Cerebellar cortex (tissue), 1 donor: ENCODE results near the gene SAYSD1.

Source experiments
- DNase-seq: peaks from one replicate; pipeline ENCODE4 v3.0.0-alpha.2; 2015; ENCODE audit warnings: low spot score

The SAYSD1 gene

DNA sequence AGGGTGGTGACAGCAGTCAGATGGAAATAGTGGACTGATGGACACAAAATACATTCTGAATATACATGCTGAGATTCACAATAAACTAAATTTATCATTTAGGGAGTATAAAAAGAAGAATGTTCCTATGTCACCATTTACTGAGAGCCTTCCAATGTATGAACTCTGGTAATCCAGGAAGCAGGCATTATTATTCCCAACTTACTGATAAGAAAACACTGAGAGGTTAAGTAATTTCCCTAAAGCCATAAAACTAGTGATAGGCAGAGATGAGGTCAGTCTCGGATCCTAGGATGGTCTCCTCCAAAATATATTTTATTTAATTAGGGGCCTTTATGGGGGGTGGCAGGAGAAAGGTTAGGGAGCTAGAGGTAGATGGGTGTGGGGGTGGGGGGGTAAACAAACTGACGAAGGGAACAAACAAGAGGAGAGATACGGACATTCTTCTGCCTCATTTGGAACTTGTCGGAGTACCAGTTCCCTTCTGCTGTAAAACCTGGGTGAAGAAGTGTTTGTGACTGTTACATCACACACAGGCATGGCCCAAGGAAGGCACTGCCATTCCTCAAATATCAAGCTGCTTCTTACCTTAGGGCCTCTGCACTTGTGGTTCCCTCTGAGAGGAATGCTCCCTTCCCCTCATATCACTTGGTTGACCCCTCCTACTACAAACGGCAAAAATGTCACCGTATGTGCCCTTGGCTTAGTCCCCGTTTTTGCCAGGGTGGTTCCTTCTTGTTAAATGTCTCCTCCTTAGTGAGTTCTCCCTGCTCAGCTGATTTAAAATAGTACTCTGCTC is 6.7 kb downstream of the SAYSD1 start:
- DNase-seq = no peak

DNA sequence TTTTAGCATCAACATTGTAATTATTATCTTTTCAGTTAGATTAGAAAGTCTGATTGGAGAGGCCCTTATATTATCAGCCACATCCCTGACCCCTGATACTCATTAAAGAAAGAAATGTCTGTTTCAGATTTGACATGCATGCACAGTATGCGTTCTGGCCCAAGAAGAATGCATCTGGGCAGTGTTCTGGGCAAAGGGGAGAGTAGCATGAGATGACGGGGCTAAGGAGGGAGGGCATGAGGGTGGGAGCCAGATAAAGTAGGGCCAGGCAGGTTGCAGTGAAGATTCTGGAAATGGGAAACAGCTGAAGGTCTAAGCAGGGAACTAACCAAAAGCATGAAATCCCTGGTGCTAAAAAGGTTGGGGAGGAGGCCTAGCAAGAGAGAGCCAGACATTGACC is 7.3 kb downstream of the SAYSD1 start:
- DNase-seq = no peak

GRCh38 chr6:39107034-39107433 is 8.0 kb downstream of the SAYSD1 start:
- no peak for DNase-seq

GRCh38 chr6:39104528-39104927 is 10.5 kb downstream of the SAYSD1 start:
- no peak for DNase-seq

- no peak for DNase-seq
Measured at GRCh38 chr6:39102821-39103136, 12.2 kb downstream of the SAYSD1 start.

- no peak for DNase-seq
Measured at GRCh38 chr6:39102071-39102820, 12.7 kb downstream of the SAYSD1 start.

DNA sequence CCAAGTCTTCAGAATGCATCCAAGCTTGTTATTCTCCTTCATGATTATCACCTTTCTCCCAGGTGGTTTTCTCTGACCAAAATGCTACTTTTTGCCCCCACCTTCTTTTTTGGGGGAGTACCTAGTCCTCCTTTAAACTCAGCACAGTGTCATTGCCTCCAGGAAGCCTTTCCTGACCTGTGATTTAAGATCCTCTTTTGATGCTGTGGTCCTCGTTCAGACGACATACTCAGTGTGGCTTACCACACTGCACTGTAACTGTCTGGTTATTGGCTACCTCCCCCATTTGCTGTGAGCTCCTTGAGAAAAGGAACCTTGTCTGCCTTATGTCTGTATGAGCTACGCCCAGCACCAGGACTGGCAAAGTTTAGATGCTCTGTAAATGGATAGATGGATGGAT is 14.6 kb downstream of the SAYSD1 start:
- DNase-seq = no peak

DNA sequence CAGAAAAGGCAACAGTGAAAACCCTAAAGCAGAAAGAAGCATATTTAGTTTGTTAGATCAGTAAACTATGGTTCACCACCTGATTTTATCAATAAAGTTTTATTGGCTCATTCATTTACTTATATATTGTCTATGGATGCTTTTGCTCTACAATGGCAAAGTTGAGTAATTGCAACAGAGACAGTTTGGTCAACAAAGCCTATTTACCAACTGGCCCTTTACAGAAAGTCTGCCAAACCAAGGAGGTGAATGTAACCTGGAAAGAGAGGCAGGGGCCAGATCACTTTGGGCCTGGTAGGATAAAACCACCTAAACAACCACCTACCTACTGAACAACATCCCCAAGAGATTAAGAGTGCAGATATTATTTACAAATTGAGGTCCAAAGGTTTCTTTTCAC is 19.4 kb downstream of the SAYSD1 start:
- DNase-seq = no peak

DNA sequence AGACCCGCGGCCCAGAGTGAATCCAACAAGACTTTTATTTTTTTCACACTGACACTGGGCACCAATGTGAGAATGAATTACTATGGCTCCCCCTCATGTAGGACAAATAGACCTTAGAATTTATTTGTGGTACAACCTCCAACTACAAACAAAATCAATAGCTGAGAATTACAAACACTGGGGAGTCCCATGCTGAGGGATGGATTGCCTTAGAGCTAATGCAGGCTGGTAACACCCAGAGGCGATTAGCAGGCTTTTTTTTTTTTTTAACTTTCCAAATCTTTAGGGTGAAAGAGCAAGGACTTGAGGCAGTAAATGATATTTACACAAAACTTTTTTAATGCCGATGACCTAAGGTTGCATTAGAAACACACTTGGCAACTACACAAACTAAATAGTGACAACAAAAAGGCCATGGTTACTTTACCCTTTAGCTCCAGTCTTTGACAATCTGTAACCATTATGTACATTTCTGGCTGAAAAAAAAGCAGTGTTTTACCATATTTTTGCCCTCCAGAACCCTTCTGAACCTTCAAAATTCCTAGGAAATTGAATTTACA is 21.8 kb downstream of the SAYSD1 start:
- no peak for DNase-seq

DNA sequence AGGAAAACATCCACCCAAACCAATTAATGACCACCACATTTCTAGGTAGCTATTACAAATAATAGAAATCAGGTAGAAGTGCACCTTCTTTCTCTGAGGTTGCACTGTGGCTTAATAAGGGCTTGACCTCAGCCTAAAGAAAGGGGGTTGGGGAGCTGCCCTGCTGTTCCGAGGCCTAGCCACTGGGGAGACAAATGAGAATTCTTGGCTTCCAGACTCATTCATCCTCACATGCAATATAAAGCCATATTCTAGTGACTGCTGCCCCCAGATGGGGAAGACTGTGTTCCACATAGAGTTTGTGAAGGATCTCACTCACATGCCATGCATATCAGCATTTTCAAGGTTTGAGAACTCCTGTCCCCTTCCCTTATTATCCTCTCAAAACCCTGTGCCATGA is 22.9 kb downstream of the SAYSD1 start:
- DNase-seq = no peak

GRCh38 chr6:39091220-39091619 is 23.8 kb downstream of the SAYSD1 start:
- DNase-seq = no peak

DNA sequence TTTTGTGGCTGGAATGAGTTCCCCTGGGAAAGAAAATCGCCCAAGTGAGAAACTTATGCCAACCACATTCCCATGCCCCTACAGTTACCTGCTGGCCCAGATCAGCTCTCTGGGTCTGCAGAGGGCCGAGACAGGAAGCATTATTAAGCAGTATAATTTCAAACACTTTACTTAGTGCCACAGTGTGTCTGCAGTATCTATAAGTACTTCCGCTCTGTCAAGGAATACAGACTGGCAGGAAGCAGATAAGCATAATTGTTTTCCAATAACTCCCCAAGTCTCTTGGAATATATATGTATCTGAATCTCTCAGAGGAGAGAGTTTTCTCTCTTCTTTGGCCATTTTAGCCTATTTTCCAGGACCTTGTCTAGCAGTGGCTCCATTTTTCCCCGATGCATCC is 24.9 kb downstream of the SAYSD1 start:
- DNase-seq = no peak

DNA sequence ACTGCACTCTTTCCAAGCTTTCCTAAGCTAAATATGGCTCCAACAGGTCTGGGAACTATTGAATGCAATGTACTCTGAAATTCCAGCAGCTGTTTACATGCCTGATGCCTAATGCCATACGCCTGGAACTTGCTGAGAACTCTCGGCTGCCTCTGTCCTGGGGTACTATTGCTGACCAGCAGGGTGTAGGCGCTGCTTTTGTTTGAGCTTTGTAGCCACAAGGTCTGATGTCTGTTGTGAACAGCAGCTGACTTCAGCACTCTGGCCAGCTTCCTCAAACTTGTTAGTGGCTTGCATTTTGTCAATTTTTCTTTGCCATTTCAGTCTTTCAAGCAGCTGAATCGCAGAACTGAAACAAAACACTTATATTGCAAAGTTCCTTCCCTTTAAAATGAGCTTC is 26.7 kb downstream of the SAYSD1 start:
- DNase-seq = peak; percentile 20

DNA sequence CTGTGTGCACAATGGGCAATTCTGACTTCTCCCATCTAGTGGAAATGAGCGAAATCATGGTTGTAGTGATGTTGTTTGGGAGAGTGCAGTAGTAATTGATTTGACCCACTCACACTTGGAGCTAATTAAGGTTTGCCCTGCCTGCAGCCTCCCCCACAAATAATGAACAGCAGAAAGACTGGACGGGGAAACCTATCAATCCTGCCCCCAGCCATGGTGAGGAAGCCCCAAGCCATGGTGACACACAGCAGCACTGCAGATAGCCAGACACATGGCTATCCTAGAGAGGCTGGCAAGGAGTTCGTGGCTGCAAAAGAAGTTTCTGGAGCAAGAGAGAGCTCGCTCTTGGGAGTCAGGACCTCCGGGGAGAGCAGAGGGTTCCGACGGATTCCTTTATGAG is 27.8 kb downstream of the SAYSD1 start:
- no peak for DNase-seq

DNA sequence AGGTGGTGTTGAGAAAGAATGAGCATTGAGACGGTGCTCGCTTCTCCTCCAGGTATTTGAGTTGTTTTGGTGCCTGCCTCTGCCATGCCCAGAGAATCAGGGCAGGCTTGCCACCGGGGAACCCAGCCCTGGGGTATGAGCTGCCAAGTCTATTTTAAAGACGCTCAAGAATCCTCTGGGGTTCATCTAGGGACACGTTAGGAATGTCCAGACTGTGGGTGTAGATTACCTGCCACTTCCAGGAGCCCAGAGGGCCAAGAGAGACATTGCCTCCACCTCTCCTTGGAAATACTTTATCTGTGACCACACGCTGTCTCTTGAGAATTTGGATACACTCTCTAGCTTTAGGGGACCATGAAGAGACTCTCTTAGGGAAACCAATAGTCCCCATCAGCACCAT is 28.3 kb downstream of the SAYSD1 start:
- DNase-seq = no peak

DNA sequence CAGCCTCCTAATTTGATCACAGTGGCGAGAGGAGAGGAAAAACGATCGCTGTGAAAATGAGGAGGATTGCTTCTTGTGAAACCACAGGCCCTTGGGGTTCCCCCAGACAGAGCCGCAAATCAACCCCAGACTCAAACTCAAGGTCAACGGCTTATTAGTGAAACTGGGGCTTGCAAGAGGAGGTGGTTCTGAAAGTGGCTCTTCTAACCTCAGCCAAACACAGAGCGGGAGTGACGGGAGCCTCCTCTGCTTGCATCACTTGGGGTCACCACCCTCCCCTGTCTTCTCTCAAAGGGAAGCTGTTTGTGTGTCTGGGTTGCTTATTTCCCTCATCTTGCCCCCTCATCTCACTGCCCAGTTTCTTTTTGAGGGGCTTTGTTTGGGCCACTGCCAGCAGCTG is 28.7 kb downstream of the SAYSD1 start:
- no peak for DNase-seq

- DNase-seq = no peak
Measured at GRCh38 chr6:39085129-39085797, 29.7 kb downstream of the SAYSD1 start.

- peak; percentile 5 for DNase-seq
Measured at GRCh38 chr6:39084506-39084905, 30.5 kb downstream of the SAYSD1 start.

DNA sequence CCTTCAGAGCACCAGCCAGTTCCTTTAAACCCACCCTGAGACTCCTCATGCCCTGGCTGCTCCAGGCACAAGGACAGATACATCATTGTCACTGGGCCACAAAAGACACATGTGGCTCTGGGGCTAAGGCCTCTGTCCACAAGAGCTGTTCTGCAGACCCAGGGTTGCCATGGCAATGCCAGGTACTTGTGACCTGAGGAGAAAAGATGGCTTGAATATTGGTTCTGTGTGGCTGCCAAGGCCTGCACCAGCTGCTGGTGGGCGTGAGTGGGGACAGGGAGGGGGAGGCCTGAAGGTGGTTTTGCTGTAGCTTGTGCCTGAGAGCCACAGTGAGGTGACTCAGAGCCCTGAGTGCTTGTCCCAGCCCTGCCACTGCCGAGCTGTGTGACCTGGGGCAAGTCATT is 31.8 kb downstream of the SAYSD1 start:
- no peak for DNase-seq

DNA sequence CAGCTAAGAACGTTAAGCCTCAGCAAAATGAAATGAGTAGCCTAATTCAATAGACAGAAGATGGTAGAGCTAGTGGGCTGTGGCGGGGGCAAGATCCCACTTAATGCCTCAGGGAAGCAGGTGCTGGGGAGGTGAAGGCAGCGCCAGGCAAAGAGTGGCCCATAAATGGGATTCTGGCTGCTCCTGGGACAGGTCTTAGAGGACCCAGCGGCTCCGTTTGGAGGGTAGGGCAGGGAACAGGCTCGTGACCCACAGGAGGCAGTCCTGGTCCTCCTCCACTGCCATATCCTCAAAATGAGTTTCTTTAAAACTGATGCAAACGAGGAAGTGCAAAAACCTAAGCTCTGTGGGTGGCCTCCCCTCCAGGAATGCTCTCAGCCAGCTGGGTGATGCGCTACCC is 32.7 kb downstream of the SAYSD1 start:
- no peak for DNase-seq

- no peak for DNase-seq
Measured at GRCh38 chr6:39080246-39080875, 34.6 kb downstream of the SAYSD1 start.
